Measurements from ENCODE around the gene CX3CR1.

GRCh38 chr3:39277893-39278615 lies 1.8 kb downstream of the CX3CR1 start:
- TF ChIP-seq EZH2phosphoT487 (IDR thresholded peaks at IDR 0.05; ENCODE audit: insufficient read depth, low read depth): no peak
- TF ChIP-seq EZH2 (IDR thresholded peaks at IDR 0.05; ENCODE audit: insufficient read depth, poor library complexity, severe bottlenecking): no peak

Data from GM23248 (cell line).